ENCODE results near the gene CFAP119.

Gene CFAP119

DNA sequence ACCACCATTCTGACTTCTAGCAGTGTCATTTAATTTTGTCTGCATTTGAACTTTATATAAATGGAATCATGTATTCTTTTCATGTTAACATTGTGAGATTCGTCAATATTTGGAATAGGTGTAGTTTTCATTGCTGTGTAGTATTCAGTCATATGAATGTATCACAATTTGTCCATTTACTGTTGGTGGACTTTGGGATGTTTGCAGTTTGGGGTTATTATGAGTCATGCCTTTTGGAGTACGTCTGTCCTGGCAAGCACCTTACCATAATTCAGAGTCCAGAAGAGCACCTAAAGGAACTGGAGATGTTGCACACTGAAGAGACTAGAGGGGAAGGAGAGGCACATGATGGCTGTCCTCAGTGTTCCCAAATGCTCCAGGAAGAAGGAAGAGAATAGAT lies 16.8 kb downstream of the CFAP119 start:
- Histone ChIP-seq H3K9ac (ENCODE audit: low read length) (no peak overlapping the region), H3K9me2 (replicated peaks; ENCODE audit: insufficient read depth, low read length) (no peaks in the 10 kb centered on the region), H3K27ac (ENCODE audit: low read depth, low read length) (no peak overlapping the region), H2AFZ (ENCODE audit: low read depth, low read length, severe bottlenecking) (no peak overlapping the region), H3K9me3 (ENCODE audit: insufficient read depth, low read length) (no peaks in the 10 kb centered on the region), H3K4me2 (ENCODE audit: low read depth, low read length, poor library complexity, severe bottlenecking) (no peak overlapping the region), H3F3A (ENCODE audit: insufficient read depth) (peaks cover 31% of the 10 kb centered on the region), H3K27me3 (ENCODE audit: low read length) (no peaks in the 10 kb centered on the region), H3K4me3 (ENCODE audit: insufficient read depth, low read length, poor library complexity, severe bottlenecking) (no peak overlapping the region), H3K79me2 (ENCODE audit: insufficient read depth, low read length) (peaks cover 13% of the 10 kb centered on the region), H4K20me1 (ENCODE audit: low read depth, low read length) (no peaks in the 10 kb centered on the region), H3K36me3 (ENCODE audit: low read length) (0 out of 2 replicates have a peak, but pooled peaks cover 4% of the 10 kb centered on the region)
- TF ChIP-seq, protein P1, sequence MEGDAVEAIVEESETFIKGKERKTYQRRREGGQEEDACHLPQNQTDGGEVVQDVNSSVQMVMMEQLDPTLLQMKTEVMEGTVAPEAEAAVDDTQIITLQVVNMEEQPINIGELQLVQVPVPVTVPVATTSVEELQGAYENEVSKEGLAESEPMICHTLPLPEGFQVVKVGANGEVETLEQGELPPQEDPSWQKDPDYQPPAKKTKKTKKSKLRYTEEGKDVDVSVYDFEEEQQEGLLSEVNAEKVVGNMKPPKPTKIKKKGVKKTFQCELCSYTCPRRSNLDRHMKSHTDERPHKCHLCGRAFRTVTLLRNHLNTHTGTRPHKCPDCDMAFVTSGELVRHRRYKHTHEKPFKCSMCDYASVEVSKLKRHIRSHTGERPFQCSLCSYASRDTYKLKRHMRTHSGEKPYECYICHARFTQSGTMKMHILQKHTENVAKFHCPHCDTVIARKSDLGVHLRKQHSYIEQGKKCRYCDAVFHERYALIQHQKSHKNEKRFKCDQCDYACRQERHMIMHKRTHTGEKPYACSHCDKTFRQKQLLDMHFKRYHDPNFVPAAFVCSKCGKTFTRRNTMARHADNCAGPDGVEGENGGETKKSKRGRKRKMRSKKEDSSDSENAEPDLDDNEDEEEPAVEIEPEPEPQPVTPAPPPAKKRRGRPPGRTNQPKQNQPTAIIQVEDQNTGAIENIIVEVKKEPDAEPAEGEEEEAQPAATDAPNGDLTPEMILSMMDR (IDR thresholded peaks at IDR 0.05; ENCODE audit: insufficient read depth, low read length, poor library complexity, severe bottlenecking), result no peak
- TF ChIP-seq EZH2phosphoT487 (conservative IDR thresholded peaks at IDR 0.05; ENCODE audit: low read length), result no peak

DNA sequence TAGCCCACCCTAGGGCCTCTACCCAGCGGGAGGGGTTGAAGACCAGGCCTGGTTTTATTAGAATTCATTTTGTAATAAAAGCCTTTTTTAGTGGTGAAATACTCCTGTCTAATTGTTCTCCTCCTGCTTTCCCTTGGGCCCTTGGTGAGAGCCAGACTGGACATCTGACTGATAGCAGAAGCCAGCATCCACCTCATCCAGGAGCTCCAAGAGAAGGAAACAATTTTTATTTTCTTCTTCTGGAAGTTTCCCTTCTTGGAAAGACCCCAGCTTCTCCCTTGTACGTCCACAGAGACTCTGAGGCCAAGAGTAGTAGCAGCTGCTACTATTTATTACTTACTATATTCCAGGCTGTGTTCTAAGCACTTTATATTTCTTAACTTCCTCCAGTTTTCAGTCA lies 17.7 kb downstream of the CFAP119 start:
- TF ChIP-seq, protein P1 (IDR thresholded peaks at IDR 0.05; ENCODE audit: insufficient read depth, low read length, poor library complexity, severe bottlenecking), result no peak
- TF ChIP-seq EZH2phosphoT487 (conservative IDR thresholded peaks at IDR 0.05; ENCODE audit: low read length), result no peak
- Histone ChIP-seq H3K79me2 (ENCODE audit: insufficient read depth, low read length) (peaks cover 4% of the 10 kb centered on the region; the same call in 1 of the 2 replicates), H3K27ac (ENCODE audit: low read depth, low read length) (no peak overlapping the region), H3K9ac (ENCODE audit: low read length) (no peak overlapping the region), H3K4me2 (ENCODE audit: low read depth, low read length, poor library complexity, severe bottlenecking) (no peak overlapping the region), H4K20me1 (ENCODE audit: low read depth, low read length) (no peaks in the 10 kb centered on the region), H3K27me3 (ENCODE audit: low read length) (no peaks in the 10 kb centered on the region), H3K9me3 (ENCODE audit: insufficient read depth, low read length) (no peaks in the 10 kb centered on the region), H3K36me3 (ENCODE audit: low read length) (0 out of 2 replicates have a peak, but pooled peaks cover 4% of the 10 kb centered on the region), H3F3A (ENCODE audit: insufficient read depth) (peaks cover 31% of the 10 kb centered on the region), H3K9me2 (replicated peaks; ENCODE audit: insufficient read depth, low read length) (no peaks in the 10 kb centered on the region), H2AFZ (ENCODE audit: low read depth, low read length, severe bottlenecking) (no peak overlapping the region), H3K4me3 (ENCODE audit: insufficient read depth, low read length, poor library complexity, severe bottlenecking) (no peak overlapping the region)

DNA sequence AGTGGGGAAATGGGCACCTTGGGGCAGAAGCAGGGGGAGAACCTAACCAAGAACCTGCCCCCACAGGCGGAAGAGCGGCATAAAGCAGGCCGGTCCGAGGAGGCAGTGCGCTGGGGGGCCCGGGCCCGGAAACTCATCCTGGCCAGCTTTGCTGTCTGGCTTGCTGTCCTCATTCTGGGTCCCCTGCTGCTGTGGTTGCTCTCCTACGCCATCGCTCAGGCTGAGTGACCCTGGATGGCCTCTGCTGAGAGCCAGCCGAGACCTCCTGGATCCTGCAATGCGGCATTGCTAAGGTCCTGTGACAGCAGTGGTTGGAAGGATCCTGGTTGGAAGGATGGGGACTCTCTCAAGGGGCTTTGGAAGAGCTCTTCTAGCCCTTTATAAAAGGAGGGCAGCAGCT lies 18.1 kb downstream of the CFAP119 start:
- H3K27ac ChIP-seq (ENCODE audit: low read depth, low read length), result no peak overlapping the region
- peaks cover 31% of the 10 kb centered on the region for H3F3A ChIP-seq (ENCODE audit: insufficient read depth)
- H2AFZ ChIP-seq (ENCODE audit: low read depth, low read length, severe bottlenecking), result no peak overlapping the region
- H3K9ac ChIP-seq (ENCODE audit: low read length), result no peak overlapping the region
- H3K36me3 ChIP-seq (ENCODE audit: low read length), result 0 out of 2 replicates have a peak, but pooled peaks cover 4% of the 10 kb centered on the region
- TF ChIP-seq EZH2phosphoT487 (conservative IDR thresholded peaks at IDR 0.05; ENCODE audit: low read length), result no peak
- TF ChIP-seq, protein P1 (IDR thresholded peaks at IDR 0.05; ENCODE audit: insufficient read depth, low read length, poor library complexity, severe bottlenecking), result no peak
- H3K27me3 ChIP-seq (ENCODE audit: low read length), result no peaks in the 10 kb centered on the region
- no peaks in the 10 kb centered on the region for H3K9me3 ChIP-seq (ENCODE audit: insufficient read depth, low read length)
- no peak overlapping the region for H3K4me2 ChIP-seq (ENCODE audit: low read depth, low read length, poor library complexity, severe bottlenecking)
- no peak overlapping the region for H3K4me3 ChIP-seq (ENCODE audit: insufficient read depth, low read length, poor library complexity, severe bottlenecking)
- no peaks in the 10 kb centered on the region for H3K9me2 ChIP-seq (replicated peaks; ENCODE audit: insufficient read depth, low read length)
- H3K79me2 ChIP-seq (ENCODE audit: insufficient read depth, low read length), result peaks cover 2% of the 10 kb centered on the region; the same call in 1 of the 2 replicates
- H4K20me1 ChIP-seq (ENCODE audit: low read depth, low read length), result no peaks in the 10 kb centered on the region

Data from SU-DHL-6 (cell line).